T-helper 1 cell treated with Interleukin-12 subunit alpha and Interleukin-12 subunit beta and Interleukin-4 antibody, amounts not matched to agents 30 ng/mL and 1 ng/mL, for 36 hours (primary cell): ENCODE measurements around the gene BCL7A. TPM values are rescaled to one million over a fixed set of nuclear protein-coding genes. Genes with fewer than 3 reads are reported as not detected.
"Not testable (repeated sequence)": the region's sequence is repeated elsewhere in the genome, so short reads cannot be mapped to it uniquely, and the experiment has no call there.

ENCODE experiments used
- intact Hi-C: fragments of 100-400 bp; cut with micrococcal nuclease; formaldehyde crosslinking; loops from one replicate; pipeline ENCODE4 v1.15.1; 2024
- total RNA-seq: library from RNA; stranded (reverse); gene quantifications from 2 replicates; pipeline ENCODE4 v1.2.3, GENCODE V29; 2022

Gene BCL7A
- total RNA-seq, 1 donor from 2014 or later, result 6.2 TPM

DNA sequence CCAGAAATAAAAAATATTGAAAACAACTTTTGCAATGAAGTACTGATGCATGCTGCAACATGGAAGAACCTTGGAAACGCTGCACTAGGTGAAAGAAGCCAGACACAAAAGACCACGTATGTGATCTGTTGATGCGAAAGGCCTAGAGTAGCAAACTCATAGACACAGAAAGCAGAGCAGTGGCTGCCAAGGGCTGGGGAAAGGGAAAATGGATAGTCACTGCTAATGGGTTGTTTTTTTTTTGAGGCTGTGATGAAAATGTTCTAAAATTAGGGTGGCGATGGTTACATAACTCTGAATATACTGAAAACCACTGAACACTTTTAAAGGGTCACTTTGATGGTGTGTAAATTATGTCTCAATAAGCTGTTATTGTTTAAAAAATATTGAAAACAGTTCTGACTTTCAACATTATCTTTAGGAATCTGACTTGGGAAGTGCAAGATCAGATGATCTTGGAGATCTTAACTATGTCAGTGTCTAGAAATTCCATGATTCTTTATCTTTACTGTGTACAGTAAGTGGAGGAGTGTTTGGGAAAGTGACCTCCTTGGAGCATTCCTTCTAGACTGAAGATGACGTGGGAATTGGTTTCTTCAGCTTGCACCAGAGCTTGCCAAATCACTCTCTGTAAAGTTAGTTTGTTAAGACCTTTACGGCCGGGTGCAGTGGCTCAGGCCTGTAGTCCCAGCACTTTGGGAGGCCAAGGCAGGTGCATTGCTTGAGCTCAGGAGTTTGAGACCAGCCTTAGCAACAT is 69.3 kb downstream of the BCL7A start:
- intact Hi-C loops, result no loop called here

GRCh38 chr12:122093098-122093883 is 71.6 kb downstream of the BCL7A start:
- intact Hi-C loops, result no loop called here

DNA sequence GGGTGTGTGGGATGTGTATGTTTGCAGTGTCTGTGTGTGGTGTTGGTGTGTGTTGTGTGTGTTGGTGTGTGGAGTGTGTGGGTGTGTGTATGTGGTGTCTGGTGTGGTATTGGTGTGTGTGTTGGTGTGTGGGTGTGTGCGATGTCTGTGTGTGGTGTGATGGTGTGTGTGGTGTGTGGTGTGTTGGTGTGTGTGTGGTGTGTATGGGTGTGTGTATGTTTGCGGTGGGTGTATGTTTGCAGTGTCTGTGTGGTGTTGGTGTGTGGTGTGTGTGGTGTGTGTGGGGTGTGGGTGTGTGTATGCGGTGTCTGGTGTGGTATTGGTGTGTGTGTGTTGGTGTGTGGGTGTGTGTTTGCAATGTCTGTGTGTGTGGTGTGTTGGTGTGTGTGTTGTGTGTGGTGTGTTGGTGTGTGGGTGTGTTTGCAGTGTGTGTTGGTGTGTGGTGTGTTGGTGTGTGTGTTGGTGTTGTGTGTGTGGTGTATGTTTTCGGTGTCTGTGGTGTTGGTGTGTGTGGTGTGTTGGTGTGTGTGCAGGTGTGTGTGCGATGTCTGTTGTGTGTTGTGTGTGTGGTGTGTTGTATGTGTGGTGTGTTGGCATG is 72.6 kb downstream of the BCL7A start:
- intact Hi-C loops, result no loop called here

DNA sequence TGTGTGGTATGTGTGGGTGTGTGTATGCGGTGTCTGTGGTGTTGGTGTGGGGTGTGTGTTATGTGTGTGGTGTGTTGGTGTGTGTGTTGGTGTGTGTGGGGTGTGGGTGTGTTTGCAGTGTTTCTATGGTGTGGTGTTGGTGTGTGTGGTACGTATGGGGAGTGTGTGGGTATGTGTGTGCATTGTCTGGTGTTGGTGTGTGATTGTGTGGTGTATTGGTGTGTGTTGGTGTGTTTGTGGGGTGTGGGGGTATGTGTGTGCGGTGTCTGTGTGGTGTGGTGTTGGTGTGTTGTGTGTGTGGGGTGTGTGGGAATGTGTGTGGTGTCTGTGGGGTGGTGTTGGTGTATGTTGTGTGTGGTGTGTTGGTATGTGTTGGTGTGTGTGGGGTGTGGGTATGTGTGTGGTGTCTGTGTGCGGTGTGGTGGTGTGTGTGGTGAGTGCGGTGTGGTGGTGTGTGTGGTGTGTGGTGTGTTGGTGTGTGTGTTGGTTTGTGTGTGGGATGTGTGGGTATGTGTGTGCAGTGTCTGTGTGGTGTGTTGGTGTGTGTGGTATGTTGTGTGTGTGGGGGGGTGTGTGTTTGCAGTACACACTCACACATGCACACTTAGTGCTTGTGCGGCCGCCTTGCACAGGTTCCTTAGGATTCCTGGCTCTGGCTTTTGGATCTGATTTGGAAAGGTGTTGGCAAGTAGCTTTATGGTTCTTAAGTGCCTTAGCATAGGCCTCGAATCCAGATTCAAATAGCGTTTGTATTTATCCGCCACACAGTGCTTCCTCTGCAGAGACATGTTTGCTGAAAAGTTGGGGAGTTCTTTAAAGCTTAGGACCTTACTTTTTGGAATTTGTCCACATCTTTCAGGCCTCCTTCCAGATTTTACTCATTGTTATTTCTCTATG is 73.3 kb downstream of the BCL7A start:
- intact Hi-C loops, result no loop called here

- intact Hi-C loops, result no loop called here
These were observed 74.3 kb downstream of the BCL7A start for GRCh38 chr12:122096014-122096413.

DNA sequence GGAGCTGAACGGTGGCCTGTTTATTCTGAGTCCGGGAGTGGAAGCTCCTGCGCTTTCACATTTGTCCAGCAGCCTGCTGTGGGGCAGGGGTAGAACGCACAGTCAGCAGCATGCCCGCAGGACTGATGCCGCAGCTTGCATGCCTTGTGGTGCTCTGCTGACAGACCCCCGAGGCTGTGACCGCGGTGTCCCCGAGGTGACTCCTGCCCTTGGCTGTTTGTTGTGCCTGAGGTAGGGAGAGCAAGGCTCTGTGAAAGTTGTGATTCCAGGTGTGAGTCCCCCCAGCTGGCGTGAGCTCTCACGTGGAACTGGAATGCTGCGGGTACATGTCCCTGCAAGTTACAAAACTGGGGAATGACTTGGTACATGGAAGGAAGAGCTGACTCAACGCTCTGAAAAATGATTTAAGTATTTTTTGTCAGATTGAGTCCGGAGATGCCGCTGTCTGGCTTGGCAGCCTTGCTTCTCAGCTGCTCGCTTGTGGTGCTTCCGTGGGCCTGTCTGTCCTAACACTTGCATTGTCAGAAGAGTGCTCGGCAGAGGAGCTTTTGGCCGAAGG is 75.0 kb downstream of the BCL7A start:
- intact Hi-C loops, result no loop called here

GRCh38 chr12:122097584-122097926 is 75.9 kb downstream of the BCL7A start:
- intact Hi-C loops, result no loop called here

GRCh38 chr12:122097927-122098756 is 76.5 kb downstream of the BCL7A start:
- intact Hi-C loops, result no loop called here

GRCh38 chr12:122099280-122099749 is 77.6 kb downstream of the BCL7A start:
- intact Hi-C loops, result loop anchor here (1.0 kb wide), 1 partner anchor 16 kb away; no protein-coding TSS in a partner anchor

DNA sequence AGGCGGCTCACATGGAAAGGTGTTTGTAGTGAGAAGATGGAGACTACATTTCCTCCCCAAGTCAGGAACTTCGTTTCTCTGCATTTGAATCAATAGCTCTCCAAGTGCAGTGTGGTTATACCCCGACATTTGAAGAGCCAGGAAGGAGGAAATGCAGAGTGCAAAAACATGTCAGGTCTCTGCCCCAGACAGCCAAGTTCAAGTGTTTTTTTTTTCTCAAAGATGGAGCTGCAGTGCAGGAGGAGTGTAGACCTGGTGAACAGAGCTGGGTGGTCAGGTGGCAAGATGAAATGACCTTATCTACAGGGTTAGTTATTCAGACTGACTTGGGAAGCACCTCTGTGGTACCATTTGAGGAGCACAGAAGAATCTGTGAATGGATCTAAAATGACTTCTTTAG is 78.2 kb downstream of the BCL7A start:
- intact Hi-C loops, result loop anchor here (1.0 kb wide), 1 partner anchor 17 kb away; no protein-coding TSS in a partner anchor

- intact Hi-C loops, result no loop called here
These were observed 78.9 kb downstream of the BCL7A start for GRCh38 chr12:122100568-122100967.

- intact Hi-C loops, result no loop called here
These were observed 80.6 kb downstream of the BCL7A start for GRCh38 chr12:122102331-122102730.

DNA sequence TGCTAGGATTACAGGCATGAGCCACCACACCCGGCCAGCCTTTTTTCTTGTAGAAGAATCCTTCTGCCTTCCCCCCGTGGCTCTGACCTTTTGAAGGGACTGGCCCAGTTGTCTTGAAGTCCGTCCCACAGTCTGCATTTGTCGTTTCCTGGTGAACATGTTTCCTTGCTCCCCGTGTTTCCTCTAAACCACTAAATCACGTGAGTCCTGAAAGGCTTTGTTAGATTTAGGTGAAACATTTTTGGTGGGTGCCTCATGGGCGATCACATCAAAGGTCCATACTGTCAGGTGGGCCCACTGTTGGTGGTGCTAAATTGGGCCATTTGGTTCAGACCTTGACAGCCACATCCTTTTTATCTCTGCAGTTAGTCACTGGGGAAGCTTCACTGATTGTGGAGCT is 83.2 kb downstream of the BCL7A start:
- intact Hi-C loops, result no loop called here

- intact Hi-C loops, result not testable (repeated sequence)
These were observed 83.8 kb downstream of the BCL7A start for GRCh38 chr12:122105496-122105895.

DNA sequence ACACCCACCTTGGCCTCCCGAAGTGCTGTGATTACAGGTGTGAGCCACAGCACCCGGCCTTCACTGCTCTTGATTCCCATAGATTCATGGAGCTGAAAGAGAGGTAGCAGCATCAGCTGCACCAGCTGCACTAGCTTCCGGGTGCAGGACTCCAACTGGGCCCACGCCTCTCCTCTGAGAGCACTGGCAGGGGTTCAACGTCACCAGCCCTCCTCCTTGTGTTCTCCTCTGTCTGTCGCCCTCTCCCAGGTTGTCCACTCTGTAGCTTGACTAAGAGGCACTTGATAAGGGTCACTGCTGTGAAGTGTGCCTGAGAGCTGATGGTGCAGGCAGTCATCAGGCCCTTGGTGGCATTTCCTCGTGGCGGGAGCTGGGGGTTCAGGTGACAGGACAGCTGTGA is 85.2 kb downstream of the BCL7A start:
- intact Hi-C loops, result no loop called here

- intact Hi-C loops, result no loop called here
These were observed 85.6 kb downstream of the BCL7A start for GRCh38 chr12:122107261-122107660.

- intact Hi-C loops, result no loop called here
These were observed 89.5 kb downstream of the BCL7A start for GRCh38 chr12:122111089-122111641.
